ENCODE measurements around the gene CLGN.
"Not testable (repeated sequence)": the region's sequence is repeated elsewhere in the genome, so short reads cannot be mapped to it uniquely, and the experiment has no call there.

The CLGN gene

GRCh38 chr4:140427106-140427918 lies at the start of gene CLGN:
CLGN (minus strand) TSS chr4:140427648; CDS start chr4:140413078, 14,570 bp downstream.
- peak; percentile 93 for ATAC-seq

GRCh38 chr4:140472156-140472555 lies 44.7 kb upstream of the CLGN start:
- ATAC-seq (no peak), DNase-seq (no peak)

More at GRCh38 chr4:140427106-140427918, at the start of gene CLGN:
- DNase-seq: peak; percentile 76

GRCh38 chr4:140469791-140470733 lies 42.6 kb upstream of the CLGN start:
- no peak for ATAC-seq
- DNase-seq: no peak

GRCh38 chr4:140466146-140466545 lies 38.7 kb upstream of the CLGN start:
- no peak for DNase-seq
- no peak for ATAC-seq

GRCh38 chr4:140463614-140464013 lies 36.2 kb upstream of the CLGN start:
- DNase-seq (no peak), ATAC-seq (no peak)

GRCh38 chr4:140463182-140463581 lies 35.7 kb upstream of the CLGN start:
- ATAC-seq (no peak), DNase-seq (no peak)

GRCh38 chr4:140450352-140450751 lies 22.9 kb upstream of the CLGN start:
- DNase-seq: no peak
- ATAC-seq: no peak

GRCh38 chr4:140448830-140449229 lies 21.4 kb upstream of the CLGN start:
- DNase-seq (no peak), ATAC-seq (no peak)

GRCh38 chr4:140448162-140448561 lies 20.7 kb upstream of the CLGN start:
- no peak for DNase-seq
- ATAC-seq: no peak

- DNase-seq, ATAC-seq: not testable (repeated sequence)
These were observed 16.9 kb upstream of the CLGN start for GRCh38 chr4:140444347-140444746.

GRCh38 chr4:140439644-140440142 lies 12.2 kb upstream of the CLGN start:
- no peak for ATAC-seq

GRCh38 chr4:140427919-140428471 lies 547 bp upstream of the CLGN start:
- ATAC-seq: no peak
- no peak for DNase-seq

More at GRCh38 chr4:140439644-140440142, 12.2 kb upstream of the CLGN start:
- DNase-seq: no peak

- DNase-seq: no peak
- ATAC-seq: peak; percentile 28
These were observed 790 bp downstream of the CLGN start for GRCh38 chr4:140426610-140427105.

GRCh38 chr4:140423106-140423505 lies 4.3 kb downstream of the CLGN start:
- ATAC-seq (no peak), DNase-seq (no peak)

- ATAC-seq, DNase-seq: not testable (repeated sequence)
These were observed 14.1 kb downstream of the CLGN start for GRCh38 chr4:140413130-140413969.

- DNase-seq (no peak), ATAC-seq (no peak)
These were observed 18.5 kb downstream of the CLGN start for GRCh38 chr4:140408974-140409373.

- DNase-seq: no peak
- no peak for ATAC-seq
These were observed 21.2 kb downstream of the CLGN start for GRCh38 chr4:140406292-140406691.

GRCh38 chr4:140400111-140400510 lies 27.3 kb downstream of the CLGN start:
- DNase-seq (no peak), ATAC-seq (no peak)

GRCh38 chr4:140395668-140396067 lies 31.8 kb downstream of the CLGN start:
- no peak for DNase-seq
- no peak for ATAC-seq

- DNase-seq: no peak
- ATAC-seq: no peak
These were observed 39.4 kb downstream of the CLGN start for GRCh38 chr4:140388015-140388414.

GRCh38 chr4:140382732-140383131 lies 44.7 kb downstream of the CLGN start:
- no peak for ATAC-seq
- DNase-seq: no peak
